Measurements from ENCODE around the gene RAD54L.
"Not testable (repeated sequence)": the region's sequence is repeated elsewhere in the genome, so short reads cannot be mapped to it uniquely, and the experiment has no call there.

The RAD54L gene

GRCh38 chr1:46285730-46286477, 38.3 kb downstream of the RAD54L start:
- DNase-seq (ENCODE audit: low read depth), result no peak

- no peak for DNase-seq (ENCODE audit: low read depth)
Observed at GRCh38 chr1:46288485-46289133, 41.0 kb downstream of the RAD54L start.

GRCh38 chr1:46289134-46289494, 41.6 kb downstream of the RAD54L start:
- DNase-seq (ENCODE audit: low read depth), result no peak

GRCh38 chr1:46289976-46290375, 42.4 kb downstream of the RAD54L start:
- no peak for DNase-seq (ENCODE audit: low read depth)

GRCh38 chr1:46295306-46295705, 47.7 kb downstream of the RAD54L start:
- no peak for DNase-seq (ENCODE audit: low read depth)

GRCh38 chr1:46298387-46298786, 50.8 kb downstream of the RAD54L start:
- no peak for DNase-seq (ENCODE audit: low read depth)

- no peak for DNase-seq (ENCODE audit: low read depth)
Observed at GRCh38 chr1:46300673-46301405, 53.3 kb downstream of the RAD54L start.

GRCh38 chr1:46301406-46301807, 53.8 kb downstream of the RAD54L start:
- DNase-seq (ENCODE audit: low read depth), result no peak

GRCh38 chr1:46301808-46302640, 54.5 kb downstream of the RAD54L start:
- DNase-seq (ENCODE audit: low read depth), result no peak

GRCh38 chr1:46302641-46303037, 55.1 kb downstream of the RAD54L start:
- DNase-seq (ENCODE audit: low read depth), result no peak

GRCh38 chr1:46303038-46303871, 55.7 kb downstream of the RAD54L start, which contains the start of the genes LRRC41 and UQCRH:
TSS of gene LRRC41 (minus strand) at chr1:46303616. CDS start at chr1:46303322, 294 bp downstream.
TSS of gene UQCRH (plus strand) at chr1:46303698. CDS start at chr1:46303767, 69 bp downstream.
- peak; percentile 82 for DNase-seq (ENCODE audit: low read depth)

- DNase-seq (ENCODE audit: low read depth), result no peak
Observed at GRCh38 chr1:46303872-46304326, 56.3 kb downstream of the RAD54L start.

- DNase-seq (ENCODE audit: low read depth), result no peak
Observed at GRCh38 chr1:46306159-46306530, 58.6 kb downstream of the RAD54L start.

GRCh38 chr1:46309401-46310159, 62.0 kb downstream of the RAD54L start:
- no peak for DNase-seq (ENCODE audit: low read depth)

GRCh38 chr1:46310321-46310720, 62.8 kb downstream of the RAD54L start:
- no peak for DNase-seq (ENCODE audit: low read depth)

GRCh38 chr1:46315669-46316403, 68.3 kb downstream of the RAD54L start:
- DNase-seq (ENCODE audit: low read depth), result no peak

- no peak for DNase-seq (ENCODE audit: low read depth)
Observed at GRCh38 chr1:46317323-46317722, 69.8 kb downstream of the RAD54L start.

- DNase-seq (ENCODE audit: low read depth), result not testable (repeated sequence)
Observed at GRCh38 chr1:46319301-46319700, 71.7 kb downstream of the RAD54L start.

All from stimulated activated CD8-positive, alpha-beta memory T cell treated with anti-CD3 and anti-CD28 coated beads, Interleukin-7, amount 100 ng/mL, for 24 hours (primary cell).